Esophagus muscularis mucosa (tissue), 4 donors: ENCODE results near the gene OR10A3.

Experiments
- EP300 ChIP-seq: sonication (generic); formaldehyde crosslinking; IDR thresholded peaks from one replicate; pipeline ENCODE4 v1.6.1; 2017; ENCODE audit warnings: antibody characterized with exemption
- POLR2AphosphoS5 ChIP-seq, 2 donors: sonication (generic); formaldehyde crosslinking; IDR thresholded peaks; one replicate each; pipeline ENCODE4 v1.6.1; 2017; ENCODE audit warnings: antibody characterized with exemption in 2 of 2
- TF ChIP-seq, protein P1 (sequence below), 3 experiments: fragments of 200-600 bp in 2 of 3; fragments of 450-650 bp in 1 of 3; sonication (generic) in 2 of 3; IDR thresholded peaks; one replicate each; pipeline ENCODE4 v1.5.1; 2017 to 2019; ENCODE audit warnings: antibody characterized with exemption in 3 of 3, mild to moderate bottlenecking in 2 of 3, moderate library complexity in 1 of 3

- TF ChIP-seq, protein P1, sequence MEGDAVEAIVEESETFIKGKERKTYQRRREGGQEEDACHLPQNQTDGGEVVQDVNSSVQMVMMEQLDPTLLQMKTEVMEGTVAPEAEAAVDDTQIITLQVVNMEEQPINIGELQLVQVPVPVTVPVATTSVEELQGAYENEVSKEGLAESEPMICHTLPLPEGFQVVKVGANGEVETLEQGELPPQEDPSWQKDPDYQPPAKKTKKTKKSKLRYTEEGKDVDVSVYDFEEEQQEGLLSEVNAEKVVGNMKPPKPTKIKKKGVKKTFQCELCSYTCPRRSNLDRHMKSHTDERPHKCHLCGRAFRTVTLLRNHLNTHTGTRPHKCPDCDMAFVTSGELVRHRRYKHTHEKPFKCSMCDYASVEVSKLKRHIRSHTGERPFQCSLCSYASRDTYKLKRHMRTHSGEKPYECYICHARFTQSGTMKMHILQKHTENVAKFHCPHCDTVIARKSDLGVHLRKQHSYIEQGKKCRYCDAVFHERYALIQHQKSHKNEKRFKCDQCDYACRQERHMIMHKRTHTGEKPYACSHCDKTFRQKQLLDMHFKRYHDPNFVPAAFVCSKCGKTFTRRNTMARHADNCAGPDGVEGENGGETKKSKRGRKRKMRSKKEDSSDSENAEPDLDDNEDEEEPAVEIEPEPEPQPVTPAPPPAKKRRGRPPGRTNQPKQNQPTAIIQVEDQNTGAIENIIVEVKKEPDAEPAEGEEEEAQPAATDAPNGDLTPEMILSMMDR (IDR thresholded peaks at IDR 0.05), result no peak
- TF ChIP-seq EP300, result no peak
- no peak for TF ChIP-seq POLR2AphosphoS5 (IDR thresholded peaks at IDR 0.05)
Measured at GRCh38 chr11:7964261-7964660, 22.8 kb upstream of the OR10A3 start.
